GM18909 (cell line): ENCODE measurements around the gene MRPL58.
"Not testable (repeated sequence)": the region's sequence is repeated elsewhere in the genome, so short reads cannot be mapped to it uniquely, and the experiment has no call there.

ENCODE experiments used
- ATAC-seq: cut with Tn5 transposase; IDR thresholded peaks from one replicate; pipeline ENCODE4 v1.9.1; 2021; ENCODE audit warnings: mild to moderate bottlenecking; ENCODE audit not compliant: unreplicated experiment, poor library complexity

The MRPL58 gene

GRCh38 chr17:75011401-75012095 is 922 bp upstream of the MRPL58 start:
- no peak for ATAC-seq

GRCh38 chr17:75012096-75012345 is 449 bp upstream of the MRPL58 start:
- no peak for ATAC-seq

- no peak for ATAC-seq
Observed at GRCh38 chr17:75013092-75013559, 656 bp downstream of the MRPL58 start.

- no peak for ATAC-seq
Observed at GRCh38 chr17:75019146-75019545, 6.7 kb downstream of the MRPL58 start.

- no peak for ATAC-seq
Observed at GRCh38 chr17:75019710-75020109, 7.2 kb downstream of the MRPL58 start.

GRCh38 chr17:75020331-75021110 is 8.1 kb downstream of the MRPL58 start:
- ATAC-seq: no peak

GRCh38 chr17:75024686-75025397 is 12.4 kb downstream of the MRPL58 start:
- no peak for ATAC-seq

- ATAC-seq: not testable (repeated sequence)
Observed at GRCh38 chr17:75025398-75025734, 12.9 kb downstream of the MRPL58 start.

GRCh38 chr17:75026650-75027049 is 14.2 kb downstream of the MRPL58 start:
- ATAC-seq: not testable (repeated sequence)

- no peak for ATAC-seq
Observed at GRCh38 chr17:75030161-75030560, 17.7 kb downstream of the MRPL58 start.

GRCh38 chr17:75031972-75032719 is 19.7 kb downstream of the MRPL58 start:
- ATAC-seq: no peak

- no peak for ATAC-seq
Observed at GRCh38 chr17:75032720-75033280, 20.3 kb downstream of the MRPL58 start.

- peak; percentile 52 for ATAC-seq
Observed at GRCh38 chr17:75033346-75034235, 21.1 kb downstream of the MRPL58 start.

- ATAC-seq: peak; percentile 46
Observed at GRCh38 chr17:75034236-75034908, 21.9 kb downstream of the MRPL58 start.

GRCh38 chr17:75036643-75037268 is 24.3 kb downstream of the MRPL58 start:
- ATAC-seq: no peak

- no peak for ATAC-seq
Observed at GRCh38 chr17:75039238-75039637, 26.8 kb downstream of the MRPL58 start.

GRCh38 chr17:75041656-75042280 is 29.3 kb downstream of the MRPL58 start:
- ATAC-seq: no peak

- ATAC-seq: not testable (repeated sequence)
Observed at GRCh38 chr17:75043789-75044188, 31.3 kb downstream of the MRPL58 start.
